ENCODE data around the gene FREM2. TPM values are rescaled to one million over a fixed set of nuclear protein-coding genes. Genes with fewer than 3 reads are reported as not detected.

FREM2 gene
- not detected in 2 replicates for total RNA-seq (2014; rRNA removed; shearing (Covaris generic))
- total RNA-seq (2022): not detected in 2 replicates
- not detected for Bru-seq, nascent RNA
- not detected for BruChase-seq, experiment 1, labeled RNA remaining after a 6-hour chase
- not detected for BruChase-seq, experiment 2, labeled RNA remaining after a 2-hour chase
- long read RNA-seq: 0 reads

- intact Hi-C loops (cut with micrococcal nuclease; ENCODE audit: unreplicated experiment): no loop called here
- BruUV-seq (replicated peaks): no TSS peak
- ChIA-PET CTCF (ENCODE audit: unreplicated experiment) (no interaction called here), POLR2A (no interaction called here)
- DNase-seq (ENCODE audit: low spot score): no peak
- TF ChIP-seq EZH2phosphoT487 (IDR thresholded peaks at IDR 0.05; ENCODE audit: borderline replicate concordance, low read depth, low read length): no peak
- no peak for TF ChIP-seq CTCF (conservative IDR thresholded peaks at IDR 0.05; ENCODE audit: low read length)
- no peak within 1 kb of the TSS for H2AFZ ChIP-seq (ENCODE audit: low read length)
- no peak within 1 kb of the TSS for H3K4me3 ChIP-seq (ENCODE audit: low read depth, low read length, poor library complexity, severe bottlenecking)
- H3K9me2 ChIP-seq (ENCODE audit: insufficient read depth, low read length): no peaks in the 10 kb centered on the region
- H3K79me2 ChIP-seq (ENCODE audit: insufficient read depth, low read depth, low read length): no peaks in the 10 kb centered on the region
- no peaks in the 10 kb centered on the region for H3K36me3 ChIP-seq (ENCODE audit: insufficient read depth, low read length)
- no peak within 1 kb of the TSS for H3K4me2 ChIP-seq (ENCODE audit: low read length)
- H3K9me3 ChIP-seq (ENCODE audit: low read length): no peaks in the 10 kb centered on the region
- H3K27ac ChIP-seq (ENCODE audit: low read depth, low read length, poor library complexity, severe bottlenecking): no peak within 1 kb of the TSS
- no peaks in the 10 kb centered on the region for H3K4me1 ChIP-seq (ENCODE audit: insufficient read depth, low read length, poor library complexity, severe bottlenecking)
- no peaks in the 10 kb centered on the region for H4K20me1 ChIP-seq (ENCODE audit: insufficient read depth, low read length)
Observed at GRCh38 chr13:38686577-38687245, at the start of gene FREM2. Gene FREM2, plus strand, starts transcription at chr13:38687077. Its CDS starts 268 bp downstream, at chr13:38687345.

DNA sequence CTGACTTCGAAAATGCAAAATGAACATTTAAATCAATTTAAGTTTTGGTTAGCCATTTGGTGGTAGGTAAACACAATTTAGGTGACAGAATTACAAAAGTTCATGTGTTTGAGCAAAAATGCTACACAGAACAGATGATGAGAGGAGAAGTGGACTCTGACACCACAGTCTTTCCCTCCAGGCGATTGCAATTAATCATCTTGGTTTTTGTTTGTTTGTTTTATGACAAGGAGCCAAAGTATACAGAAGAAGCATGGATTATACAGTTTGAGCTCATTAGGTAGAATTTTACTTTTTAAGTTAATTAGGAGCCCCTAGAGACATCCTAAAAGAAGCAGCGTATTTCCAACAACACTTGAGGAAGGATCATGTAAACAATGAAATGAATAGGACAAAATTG lies 49.3 kb upstream of the FREM2 start:
- Histone ChIP-seq H3K4me2 (ENCODE audit: low read length) (no peak overlapping the region), H3K4me1 (ENCODE audit: insufficient read depth, low read length, poor library complexity, severe bottlenecking) (no peaks in the 10 kb centered on the region), H3K9me3 (ENCODE audit: low read length) (no peaks in the 10 kb centered on the region), H3K36me3 (ENCODE audit: insufficient read depth, low read length) (no peaks in the 10 kb centered on the region), H2AFZ (ENCODE audit: low read length) (no peak overlapping the region), H4K20me1 (ENCODE audit: insufficient read depth, low read length) (no peaks in the 10 kb centered on the region), H3K27ac (ENCODE audit: low read depth, low read length, poor library complexity, severe bottlenecking) (no peak overlapping the region), H3K79me2 (ENCODE audit: insufficient read depth, low read depth, low read length) (no peaks in the 10 kb centered on the region), H3K9me2 (ENCODE audit: insufficient read depth, low read length) (no peaks in the 10 kb centered on the region), H3K4me3 (ENCODE audit: low read depth, low read length, poor library complexity, severe bottlenecking) (no peak overlapping the region)
- TF ChIP-seq CTCF (conservative IDR thresholded peaks at IDR 0.05; ENCODE audit: low read length) (no peak), EZH2phosphoT487 (IDR thresholded peaks at IDR 0.05; ENCODE audit: borderline replicate concordance, low read depth, low read length) (no peak)
- ChIA-PET POLR2A (no interaction called here), CTCF (ENCODE audit: unreplicated experiment) (no interaction called here)
- BruUV-seq (replicated peaks): no TSS peak
- no peak for DNase-seq (ENCODE audit: low spot score)
- intact Hi-C loops (cut with micrococcal nuclease; ENCODE audit: unreplicated experiment): no loop called here

Data from OCI-LY7 (cell line).